ENCODE data around the gene IGSF9B. TPM values are rescaled to one million over a fixed set of nuclear protein-coding genes. Genes with fewer than 3 reads are reported as not detected.

The IGSF9B gene
- total RNA-seq, 1 experiment from 2014 or later: not detected

GRCh38 chr11:133928628-133929059 lies 28.1 kb downstream of the IGSF9B start:
- no peaks in the 10 kb centered on the region for H3K9me3 ChIP-seq (ENCODE audit: insufficient read depth, low read depth)
- H3K4me1 ChIP-seq (replicated peaks; ENCODE audit: insufficient read depth): no peaks in the 10 kb centered on the region
- no peaks in the 10 kb centered on the region for H3K36me3 ChIP-seq (ENCODE audit: low read depth)
- DNase-seq: no peak
- intact Hi-C loops (cut with micrococcal nuclease; ENCODE audit: unreplicated experiment): loop anchor here (5.0 kb wide), 1 partner anchor 219 kb away; no protein-coding TSS in a partner anchor
- no peaks in the 10 kb centered on the region for H4K20me1 ChIP-seq (ENCODE audit: insufficient read depth)
- no peak overlapping the region for H3K27ac ChIP-seq
- no peaks in the 10 kb centered on the region for H3F3A ChIP-seq (ENCODE audit: insufficient read depth, low read depth)
- H3K4me2 ChIP-seq: no peak overlapping the region
- no TSS peak for BruUV-seq (replicated peaks)
- POLR2A ChIA-PET (ENCODE audit: unreplicated experiment): no interaction called here
- no peak overlapping the region for H2AFZ ChIP-seq
- peaks cover 91% of the 10 kb centered on the region for H3K27me3 ChIP-seq (ENCODE audit: insufficient read depth, low read depth)
- CTCF ChIA-PET: no interaction called here
- H3K79me2 ChIP-seq (ENCODE audit: low read depth): no peaks in the 10 kb centered on the region
- TF ChIP-seq EZH2 (IDR thresholded peaks at IDR 0.05; ENCODE audit: low read depth) (no peak), CTCF (conservative IDR thresholded peaks at IDR 0.05) (no peak)
- H3K9me2 ChIP-seq (ENCODE audit: insufficient read depth): no peaks in the 10 kb centered on the region
- no peak overlapping the region for H3K4me3 ChIP-seq

GRCh38 chr11:133927690-133928627 lies 28.8 kb downstream of the IGSF9B start:
- no peak overlapping the region for H3K4me3 ChIP-seq
- no peak overlapping the region for H2AFZ ChIP-seq
- no peaks in the 10 kb centered on the region for H3K4me1 ChIP-seq (replicated peaks; ENCODE audit: insufficient read depth)
- H3K27ac ChIP-seq: no peak overlapping the region
- peaks cover 91% of the 10 kb centered on the region for H3K27me3 ChIP-seq (ENCODE audit: insufficient read depth, low read depth)
- ChIA-PET POLR2A (ENCODE audit: unreplicated experiment) (no interaction called here), CTCF (no interaction called here)
- no peak overlapping the region for H3K4me2 ChIP-seq
- H3K9me3 ChIP-seq (ENCODE audit: insufficient read depth, low read depth): no peaks in the 10 kb centered on the region
- H3F3A ChIP-seq (ENCODE audit: insufficient read depth, low read depth): no peaks in the 10 kb centered on the region
- no peaks in the 10 kb centered on the region for H3K9me2 ChIP-seq (ENCODE audit: insufficient read depth)
- BruUV-seq (replicated peaks): no TSS peak
- H3K36me3 ChIP-seq (ENCODE audit: low read depth): no peaks in the 10 kb centered on the region
- peak; percentile 78 for TF ChIP-seq CTCF (conservative IDR thresholded peaks at IDR 0.05)
- no peak for TF ChIP-seq EZH2 (IDR thresholded peaks at IDR 0.05; ENCODE audit: low read depth)
- DNase-seq: peak in 1 of 2 experiments; percentile 37
- H4K20me1 ChIP-seq (ENCODE audit: insufficient read depth): no peaks in the 10 kb centered on the region
- intact Hi-C loops (cut with micrococcal nuclease; ENCODE audit: unreplicated experiment): loop anchor here (5.0 kb wide), 1 partner anchor 219 kb away; no protein-coding TSS in a partner anchor
- no peaks in the 10 kb centered on the region for H3K79me2 ChIP-seq (ENCODE audit: low read depth)

- TF ChIP-seq EZH2 (IDR thresholded peaks at IDR 0.05; ENCODE audit: low read depth) (no peak), CTCF (conservative IDR thresholded peaks at IDR 0.05) (no peak)
- Histone ChIP-seq H3K36me3 (ENCODE audit: low read depth) (no peaks in the 10 kb centered on the region), H3K27me3 (ENCODE audit: insufficient read depth, low read depth) (peaks cover 98% of the 10 kb centered on the region), H3K9me3 (ENCODE audit: insufficient read depth, low read depth) (no peaks in the 10 kb centered on the region), H3F3A (ENCODE audit: insufficient read depth, low read depth) (no peaks in the 10 kb centered on the region), H3K4me3 (no peak overlapping the region), H3K4me1 (replicated peaks; ENCODE audit: insufficient read depth) (no peaks in the 10 kb centered on the region), H3K79me2 (ENCODE audit: low read depth) (no peaks in the 10 kb centered on the region), H3K27ac (no peak overlapping the region), H2AFZ (no peak overlapping the region), H4K20me1 (ENCODE audit: insufficient read depth) (no peaks in the 10 kb centered on the region), H3K9me2 (ENCODE audit: insufficient read depth) (no peaks in the 10 kb centered on the region), H3K4me2 (no peak overlapping the region)
- CTCF ChIA-PET: no interaction called here
- POLR2A ChIA-PET (ENCODE audit: unreplicated experiment): no interaction called here
- BruUV-seq (replicated peaks): no TSS peak
- intact Hi-C loops (cut with micrococcal nuclease; ENCODE audit: unreplicated experiment): loop anchor here (5.0 kb wide), 1 partner anchor 221 kb away; no protein-coding TSS in a partner anchor
- DNase-seq: no peak
Observed at GRCh38 chr11:133926466-133927246, 30.1 kb downstream of the IGSF9B start.

Data from PC-9 (cell line).